Measurements from ENCODE around the gene MYO1E. TPM values are rescaled to one million over a fixed set of nuclear protein-coding genes. Genes with fewer than 3 reads are reported as not detected.

Gene MYO1E
- polyA plus RNA-seq, 1 donor from 2014 or later, result 0.38 TPM

- no peaks in the 10 kb centered on the region for H3K27me3 ChIP-seq (ENCODE audit: insufficient read depth, low read depth, low read length)
- H3K9me2 ChIP-seq (ENCODE audit: insufficient read depth, low read length), result no peaks in the 10 kb centered on the region
- H3K9ac ChIP-seq (ENCODE audit: low read length), result no peak overlapping the region
- no peak overlapping the region for H2AFZ ChIP-seq (ENCODE audit: low read depth, low read length)
- H3K4me2 ChIP-seq (ENCODE audit: low read length), result no peak overlapping the region
- H4K20me1 ChIP-seq (ENCODE audit: insufficient read depth), result no peaks in the 10 kb centered on the region
- no peaks in the 10 kb centered on the region for H3F3A ChIP-seq (ENCODE audit: insufficient read depth, low read length, poor library complexity, severe bottlenecking)
- no peak overlapping the region for H3K4me3 ChIP-seq (ENCODE audit: low read length)
- no peaks in the 10 kb centered on the region for H3K79me2 ChIP-seq (replicated peaks; ENCODE audit: insufficient read depth, low read length)
- H3K36me3 ChIP-seq (ENCODE audit: insufficient read depth, low read length), result no peaks in the 10 kb centered on the region
- no peaks in the 10 kb centered on the region for H3K9me3 ChIP-seq (ENCODE audit: low read length)
- TF ChIP-seq EZH2 (IDR thresholded peaks at IDR 0.05; ENCODE audit: borderline replicate concordance, insufficient read depth, low read length, poor library complexity, severe bottlenecking) (no peak), RAD21 (conservative IDR thresholded peaks at IDR 0.05) (no peak), MXI1 (conservative IDR thresholded peaks at IDR 0.05; ENCODE audit: poor library complexity, severe bottlenecking) (no peak), SMC3 (conservative IDR thresholded peaks at IDR 0.05; ENCODE audit: poor library complexity) (no peak), REST (IDR thresholded peaks at IDR 0.05; ENCODE audit: borderline replicate concordance) (no peak), EP300 (conservative IDR thresholded peaks at IDR 0.05; ENCODE audit: poor library complexity, severe bottlenecking) (no peak), TAF1 (IDR thresholded peaks at IDR 0.05; ENCODE audit: low read depth) (no peak), POLR2AphosphoS5 (IDR thresholded peaks at IDR 0.05) (no peak)
- TF ChIP-seq, protein P1, sequence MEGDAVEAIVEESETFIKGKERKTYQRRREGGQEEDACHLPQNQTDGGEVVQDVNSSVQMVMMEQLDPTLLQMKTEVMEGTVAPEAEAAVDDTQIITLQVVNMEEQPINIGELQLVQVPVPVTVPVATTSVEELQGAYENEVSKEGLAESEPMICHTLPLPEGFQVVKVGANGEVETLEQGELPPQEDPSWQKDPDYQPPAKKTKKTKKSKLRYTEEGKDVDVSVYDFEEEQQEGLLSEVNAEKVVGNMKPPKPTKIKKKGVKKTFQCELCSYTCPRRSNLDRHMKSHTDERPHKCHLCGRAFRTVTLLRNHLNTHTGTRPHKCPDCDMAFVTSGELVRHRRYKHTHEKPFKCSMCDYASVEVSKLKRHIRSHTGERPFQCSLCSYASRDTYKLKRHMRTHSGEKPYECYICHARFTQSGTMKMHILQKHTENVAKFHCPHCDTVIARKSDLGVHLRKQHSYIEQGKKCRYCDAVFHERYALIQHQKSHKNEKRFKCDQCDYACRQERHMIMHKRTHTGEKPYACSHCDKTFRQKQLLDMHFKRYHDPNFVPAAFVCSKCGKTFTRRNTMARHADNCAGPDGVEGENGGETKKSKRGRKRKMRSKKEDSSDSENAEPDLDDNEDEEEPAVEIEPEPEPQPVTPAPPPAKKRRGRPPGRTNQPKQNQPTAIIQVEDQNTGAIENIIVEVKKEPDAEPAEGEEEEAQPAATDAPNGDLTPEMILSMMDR (IDR thresholded peaks at IDR 0.05; ENCODE audit: poor library complexity, severe bottlenecking), result no peak
- no peak overlapping the region for H3K27ac ChIP-seq (ENCODE audit: low read length)
Observed at GRCh38 chr15:59334076-59334415, 38.6 kb downstream of the MYO1E start.

DNA sequence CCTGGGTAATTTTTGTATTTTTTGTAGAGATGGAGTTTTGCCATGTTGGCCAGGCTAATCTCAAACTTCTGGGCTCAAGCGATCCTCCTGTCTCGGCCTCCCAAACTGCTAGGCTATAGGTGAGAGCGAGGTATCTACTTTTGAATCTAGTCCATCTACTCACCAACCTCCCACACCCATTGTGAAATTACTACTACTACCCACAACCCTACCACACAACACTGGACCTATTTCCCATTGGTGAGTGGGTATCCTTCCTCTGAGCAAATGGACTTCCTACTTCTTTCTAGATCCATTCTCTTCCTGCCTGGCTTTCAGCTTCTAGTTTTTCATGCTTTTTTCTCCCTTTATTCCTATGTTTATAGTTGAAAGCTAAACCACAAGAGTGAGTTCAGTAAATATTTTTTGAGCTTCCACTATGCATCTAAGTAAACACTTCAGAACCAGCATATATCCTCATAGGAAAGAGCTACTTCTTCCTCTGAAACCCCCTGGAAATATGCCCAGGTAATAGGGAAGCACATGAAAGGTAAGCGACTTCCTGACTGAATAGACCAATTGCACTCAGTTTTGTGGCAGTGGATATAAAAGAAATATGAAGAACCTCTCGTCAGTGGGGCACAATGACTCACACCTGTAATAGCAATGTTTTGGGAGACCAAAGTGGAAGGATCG is 39.1 kb downstream of the MYO1E start:
- H2AFZ ChIP-seq (ENCODE audit: low read depth, low read length), result no peak overlapping the region
- H3F3A ChIP-seq (ENCODE audit: insufficient read depth, low read length, poor library complexity, severe bottlenecking), result no peaks in the 10 kb centered on the region
- no peak overlapping the region for H3K27ac ChIP-seq (ENCODE audit: low read length)
- no peak overlapping the region for H3K4me3 ChIP-seq (ENCODE audit: low read length)
- H3K9me2 ChIP-seq (ENCODE audit: insufficient read depth, low read length), result no peaks in the 10 kb centered on the region
- H3K9me3 ChIP-seq (ENCODE audit: low read length), result no peaks in the 10 kb centered on the region
- no peaks in the 10 kb centered on the region for H3K27me3 ChIP-seq (ENCODE audit: insufficient read depth, low read depth, low read length)
- H3K9ac ChIP-seq (ENCODE audit: low read length), result no peak overlapping the region
- no peaks in the 10 kb centered on the region for H3K79me2 ChIP-seq (replicated peaks; ENCODE audit: insufficient read depth, low read length)
- H3K36me3 ChIP-seq (ENCODE audit: insufficient read depth, low read length), result no peaks in the 10 kb centered on the region
- TF ChIP-seq RAD21 (conservative IDR thresholded peaks at IDR 0.05), result no peak
- no peaks in the 10 kb centered on the region for H4K20me1 ChIP-seq (ENCODE audit: insufficient read depth)
- no peak overlapping the region for H3K4me2 ChIP-seq (ENCODE audit: low read length)
